Mucosa of gallbladder (tissue), 1 donor: Measurements from ENCODE around the gene PGLYRP4. TPM values are rescaled to one million over a fixed set of nuclear protein-coding genes. Genes with fewer than 3 reads are reported as not detected.
"Not testable (repeated sequence)": the region's sequence is repeated elsewhere in the genome, so short reads cannot be mapped to it uniquely, and the experiment has no call there.

Experiments used
- DNase-seq: peaks from one replicate; pipeline ENCODE4 v3.0.0-alpha.2; 2020; ENCODE audit warnings: low spot score
- total RNA-seq: library from RNA; stranded (reverse); gene quantifications from one replicate; pipeline ENCODE4 v1.2.1, GENCODE V29; 2021
- donor health status: DM: no; HTN: no; CAD: no.

PGLYRP4 gene
- total RNA-seq, 1 donor from 2014 or later, result not detected

DNA sequence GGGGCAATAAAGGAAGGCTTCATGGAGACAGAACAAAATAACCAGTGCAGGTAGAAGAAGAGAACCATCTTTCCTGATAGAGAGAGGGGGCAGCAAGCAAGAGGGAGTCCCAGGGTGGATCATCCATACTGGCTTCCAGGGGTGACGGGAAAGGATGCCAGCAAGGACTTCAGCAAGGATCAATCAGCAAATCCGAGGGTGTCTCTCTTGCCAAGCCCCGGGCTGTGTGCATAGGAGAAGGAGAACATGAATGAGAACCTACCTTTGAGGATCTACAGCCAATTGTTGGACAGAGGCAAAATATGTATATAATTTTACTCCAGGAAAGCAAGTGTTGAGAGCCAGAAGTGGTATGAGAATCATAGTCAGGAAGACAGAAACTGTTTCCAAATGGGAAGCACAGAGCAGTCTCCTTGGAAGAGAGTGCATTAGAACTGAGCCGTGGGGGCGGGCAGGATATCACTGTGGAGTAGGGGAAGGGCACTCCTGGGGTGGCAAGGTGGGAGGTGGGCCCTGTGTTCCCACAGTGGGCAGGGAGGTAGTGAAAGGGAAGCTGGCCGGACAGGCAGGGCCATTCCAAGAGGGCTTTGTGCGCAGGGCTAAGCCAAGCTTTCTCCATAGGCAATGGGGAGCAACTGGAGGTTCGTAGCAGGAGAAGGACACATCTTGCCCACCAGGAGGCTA lies 7.9 kb upstream of the PGLYRP4 start:
- no peak for DNase-seq

DNA sequence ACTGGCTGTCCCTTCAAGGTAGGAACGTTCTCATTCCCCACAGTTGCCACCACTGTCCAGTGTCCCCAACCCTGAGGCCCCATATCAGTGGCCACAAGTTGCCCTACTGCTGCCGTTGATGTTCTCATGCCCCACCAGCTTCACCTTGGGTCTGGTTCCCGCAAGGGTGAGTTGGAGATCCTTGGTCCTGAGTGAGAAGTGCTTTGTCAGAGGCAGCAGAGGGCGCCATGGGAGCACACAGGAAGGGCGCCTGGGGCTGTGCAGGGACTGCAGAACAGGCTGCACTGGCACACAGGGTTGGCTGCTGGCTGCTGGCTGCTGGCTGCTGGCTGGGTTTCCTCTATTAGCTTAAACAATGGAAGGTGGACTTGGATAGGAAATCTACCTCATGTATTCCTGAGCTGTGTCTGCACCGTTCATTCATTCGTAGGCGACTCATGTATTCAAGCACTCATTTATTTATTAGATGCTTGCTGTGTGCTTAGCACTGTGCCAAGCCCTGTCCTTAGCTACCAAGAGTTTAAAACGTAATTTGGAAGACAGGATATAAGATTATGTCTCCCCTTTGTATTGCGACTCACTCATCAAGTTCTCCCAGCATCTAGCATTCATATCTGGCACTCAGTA lies 6.9 kb upstream of the PGLYRP4 start:
- peak; percentile 24 for DNase-seq

DNA sequence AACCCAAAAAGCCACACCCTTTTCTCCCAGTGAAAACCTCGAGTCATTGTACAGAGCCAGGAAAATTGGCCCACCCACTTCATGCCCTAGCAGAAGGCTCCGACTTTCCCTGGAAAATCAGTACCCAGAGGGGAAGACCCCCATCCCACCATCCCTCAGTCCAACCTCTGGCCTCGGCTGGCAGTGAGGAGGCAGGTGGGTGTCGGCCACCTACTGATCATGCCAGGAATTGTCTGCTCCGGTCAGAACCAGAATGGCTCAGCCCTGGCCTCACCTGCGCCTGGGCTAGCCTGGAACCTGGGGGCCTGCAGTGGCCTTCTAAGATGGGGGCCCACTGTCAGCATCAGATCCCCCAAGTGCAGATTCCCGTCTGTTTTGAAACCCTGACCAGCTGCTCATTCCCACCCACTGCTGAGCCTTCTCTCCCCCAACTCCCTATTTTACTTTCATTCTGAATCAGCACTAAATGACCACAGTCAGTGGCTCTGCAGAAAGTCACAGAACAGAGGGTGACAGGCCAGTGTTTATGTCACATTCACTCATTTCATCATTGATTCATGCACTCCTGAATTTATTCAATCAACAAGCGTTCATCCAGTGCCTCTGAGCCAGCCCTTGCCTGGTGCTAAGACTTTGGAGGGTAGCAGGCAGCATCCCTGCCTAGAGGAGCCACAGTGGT lies 6.0 kb upstream of the PGLYRP4 start:
- no peak for DNase-seq

DNA sequence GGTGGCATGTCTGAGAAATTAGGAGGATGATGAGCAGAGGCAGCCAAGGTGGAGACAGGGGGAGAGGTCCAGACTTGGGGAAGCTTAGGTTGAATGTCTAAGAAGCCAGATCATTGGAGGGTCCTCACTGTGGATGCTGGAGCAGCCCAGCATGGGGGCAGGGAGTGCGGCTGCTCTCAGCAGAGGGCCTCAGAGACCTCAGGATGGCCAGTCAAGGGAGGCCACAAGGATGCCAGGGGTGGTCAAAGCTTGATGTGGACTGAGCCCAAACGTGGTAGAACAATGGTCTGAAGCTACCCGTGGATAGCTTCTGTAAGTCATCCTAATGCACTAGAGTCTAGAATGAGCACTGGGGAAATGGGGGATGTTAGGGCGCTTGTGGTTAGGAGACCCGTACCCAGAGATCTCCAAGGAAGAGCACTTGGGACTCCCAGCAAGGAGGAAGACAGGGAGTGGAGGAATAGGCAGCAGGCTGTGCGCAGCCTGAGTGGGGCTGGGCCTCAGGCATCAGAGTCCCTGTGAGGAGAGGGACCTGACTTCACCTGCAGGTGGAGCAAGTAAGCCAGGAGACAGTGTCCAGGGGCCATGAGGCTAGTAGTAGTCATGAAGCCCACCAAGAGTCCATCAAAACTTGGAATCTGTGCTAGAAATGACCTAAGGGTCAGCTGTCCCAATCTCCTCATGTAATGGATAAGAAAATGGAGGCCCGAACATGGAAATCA lies 4.7 kb upstream of the PGLYRP4 start:
- no peak for DNase-seq

DNA sequence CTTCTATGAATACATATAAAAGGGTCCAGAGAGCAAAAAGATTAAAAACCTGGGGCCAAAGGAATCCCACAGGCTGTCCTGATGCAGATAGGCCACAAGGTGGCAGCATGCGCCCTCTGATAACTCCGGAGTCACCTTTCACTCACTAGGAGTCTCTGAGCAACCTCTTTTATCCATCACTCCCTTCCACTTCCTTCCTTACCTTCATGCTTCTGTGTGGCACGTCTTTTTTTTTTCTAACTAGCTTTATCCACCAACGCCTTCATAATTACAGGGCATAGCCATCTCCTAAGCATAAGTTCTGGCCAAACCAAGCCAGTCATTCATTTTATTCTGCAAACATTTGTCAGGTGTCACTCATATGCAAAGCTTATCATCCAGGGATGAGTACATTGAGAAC lies 3.9 kb upstream of the PGLYRP4 start:
- peak; percentile 63 for DNase-seq

DNA sequence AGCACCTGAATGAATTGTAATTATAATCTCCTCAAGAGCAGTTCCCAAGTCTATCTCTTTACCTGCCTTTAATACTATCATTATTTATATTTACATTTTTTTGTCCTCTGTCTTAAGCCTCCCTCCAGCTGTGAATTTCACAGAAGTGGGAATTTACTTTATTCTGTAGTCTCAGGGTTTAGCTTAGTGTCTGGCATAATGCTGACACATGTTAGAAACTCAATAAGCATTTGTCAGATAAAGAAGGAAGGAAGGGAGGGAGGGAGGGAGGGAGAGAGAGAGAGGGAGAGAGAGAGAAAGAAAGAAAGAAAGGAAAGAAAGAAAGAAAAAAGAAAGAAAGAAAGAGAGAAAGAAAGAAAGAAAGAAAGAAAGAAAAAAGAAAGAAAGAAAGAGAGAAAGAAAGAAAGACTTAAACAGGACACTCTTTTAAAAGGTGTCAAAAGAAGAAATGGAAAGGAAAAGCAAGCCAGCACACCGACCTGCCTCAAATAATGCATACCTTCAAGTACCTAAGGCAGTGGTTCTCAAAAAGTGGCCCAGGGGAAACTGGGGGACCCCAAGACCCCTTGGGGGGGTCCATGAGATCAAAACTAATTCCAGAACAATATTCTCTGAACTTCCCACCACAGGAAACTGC lies 1.8 kb upstream of the PGLYRP4 start:
- DNase-seq, result no peak

DNA sequence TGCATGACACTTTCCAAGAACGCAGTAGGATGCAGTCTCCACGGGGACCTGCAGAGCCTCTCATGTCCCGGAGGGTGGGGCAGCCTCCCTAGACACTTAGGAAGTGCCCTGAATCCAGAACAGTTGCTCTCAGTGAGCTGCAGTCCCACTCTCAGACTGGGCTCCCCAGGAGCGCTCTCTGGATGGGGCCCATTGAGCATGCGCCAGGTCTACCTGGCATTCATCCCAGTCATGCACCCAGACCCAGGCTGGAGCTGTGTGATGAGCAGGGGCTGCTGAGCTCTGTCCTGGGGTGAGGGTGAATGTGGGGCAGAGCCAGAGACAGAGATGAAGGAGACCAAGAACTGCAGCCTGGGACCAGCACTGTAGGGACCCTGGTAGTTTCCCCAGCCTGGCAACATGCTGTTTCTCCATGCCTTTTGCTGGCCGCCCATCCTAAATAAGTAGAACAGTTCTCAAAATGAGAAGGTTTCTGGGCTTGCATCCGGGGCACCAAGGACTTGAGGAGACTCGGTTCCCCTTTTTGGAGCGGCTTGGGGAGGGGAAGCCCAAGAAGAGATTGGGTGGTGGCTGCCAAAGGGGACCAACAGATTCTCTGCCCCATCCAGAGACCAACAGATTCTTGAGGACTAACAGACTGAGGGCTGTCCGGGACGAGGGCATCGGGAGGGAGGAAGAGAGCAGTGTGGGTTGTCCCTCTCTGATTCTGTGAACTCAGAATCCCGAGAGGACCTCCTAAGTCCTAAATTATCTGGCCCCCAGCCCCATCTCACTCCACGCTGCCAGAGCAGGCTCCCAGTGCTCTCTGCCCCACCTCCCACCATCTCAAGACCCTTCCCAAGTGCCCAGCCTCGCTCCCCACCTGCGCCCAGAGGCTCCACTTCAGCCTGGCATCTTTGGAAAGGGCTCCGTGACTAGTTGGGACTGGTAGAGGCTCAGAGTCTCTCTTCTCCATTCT lies 1.0 kb upstream of the PGLYRP4 start:
- peak; percentile 5 for DNase-seq

DNA sequence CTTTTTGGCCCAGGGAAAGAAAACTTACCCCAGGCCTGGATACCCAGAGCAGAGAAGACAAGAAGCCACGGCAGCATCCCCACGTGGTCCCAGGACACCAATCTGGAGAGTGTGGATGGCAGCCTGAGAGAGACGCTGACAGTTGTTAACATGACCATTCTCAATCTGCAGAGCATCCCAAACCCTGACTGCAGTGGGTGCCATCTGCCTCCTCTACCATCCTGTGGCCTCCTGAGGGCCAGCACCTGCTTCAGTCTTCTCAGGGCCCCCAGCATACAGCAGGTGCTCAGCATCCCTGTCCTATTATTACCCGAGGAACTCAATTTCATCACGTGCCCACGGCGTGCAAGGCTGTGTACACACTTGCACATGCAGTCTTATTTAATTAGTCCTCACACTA lies 785 bp downstream of the PGLYRP4 start:
- DNase-seq, result peak; percentile 7

DNA sequence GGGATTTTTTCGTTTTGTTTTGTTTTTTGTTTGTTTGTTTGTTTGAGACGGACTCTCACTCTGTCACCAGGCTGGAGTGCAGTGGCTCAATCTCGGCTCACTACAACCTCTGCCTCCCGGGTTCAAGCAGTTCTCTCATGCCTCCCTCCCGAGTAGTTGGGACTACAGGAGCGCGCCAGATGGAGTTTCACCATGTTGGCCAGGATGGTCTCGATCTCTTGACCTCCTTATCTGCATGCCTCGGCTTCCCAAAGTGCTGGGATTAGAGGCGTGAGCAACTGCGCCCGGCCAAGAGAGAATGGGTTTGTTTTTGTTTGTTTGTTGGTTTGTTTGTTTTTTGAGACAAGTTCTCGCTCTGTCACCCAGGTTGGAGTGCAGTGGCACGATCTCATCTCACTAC lies 1.6 kb downstream of the PGLYRP4 start:
- DNase-seq, result not testable (repeated sequence)

DNA sequence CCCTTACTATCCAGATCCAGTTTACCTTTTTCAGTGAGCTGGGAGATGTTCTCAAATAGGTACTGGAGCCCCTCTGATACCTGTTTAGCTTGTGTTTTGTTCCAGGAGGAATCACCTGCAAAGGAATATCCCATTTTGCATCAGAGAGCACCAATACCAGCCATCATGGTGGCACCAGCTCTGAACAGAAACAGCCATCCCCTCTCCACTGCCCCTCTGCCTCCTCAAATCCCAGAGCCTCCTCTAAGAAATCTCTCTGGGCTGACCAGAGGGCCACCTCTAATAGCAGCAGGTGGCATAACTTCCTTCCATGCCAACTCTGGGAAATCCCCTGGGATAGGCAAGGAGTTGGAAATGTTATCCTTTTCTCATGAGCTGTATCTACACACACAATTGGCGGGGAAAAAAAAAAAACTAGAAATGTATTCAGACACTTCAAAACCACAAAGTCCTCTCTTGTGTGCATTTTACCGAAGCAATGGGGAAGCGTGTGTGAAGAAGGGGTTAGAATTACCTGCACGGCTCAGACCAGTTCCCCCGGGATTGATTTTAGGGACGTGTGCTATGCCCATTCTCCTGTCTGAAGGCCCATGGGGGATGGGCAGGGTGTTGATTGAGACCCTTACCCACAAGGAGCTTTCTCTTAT lies 2.4 kb downstream of the PGLYRP4 start:
- no peak for DNase-seq

DNA sequence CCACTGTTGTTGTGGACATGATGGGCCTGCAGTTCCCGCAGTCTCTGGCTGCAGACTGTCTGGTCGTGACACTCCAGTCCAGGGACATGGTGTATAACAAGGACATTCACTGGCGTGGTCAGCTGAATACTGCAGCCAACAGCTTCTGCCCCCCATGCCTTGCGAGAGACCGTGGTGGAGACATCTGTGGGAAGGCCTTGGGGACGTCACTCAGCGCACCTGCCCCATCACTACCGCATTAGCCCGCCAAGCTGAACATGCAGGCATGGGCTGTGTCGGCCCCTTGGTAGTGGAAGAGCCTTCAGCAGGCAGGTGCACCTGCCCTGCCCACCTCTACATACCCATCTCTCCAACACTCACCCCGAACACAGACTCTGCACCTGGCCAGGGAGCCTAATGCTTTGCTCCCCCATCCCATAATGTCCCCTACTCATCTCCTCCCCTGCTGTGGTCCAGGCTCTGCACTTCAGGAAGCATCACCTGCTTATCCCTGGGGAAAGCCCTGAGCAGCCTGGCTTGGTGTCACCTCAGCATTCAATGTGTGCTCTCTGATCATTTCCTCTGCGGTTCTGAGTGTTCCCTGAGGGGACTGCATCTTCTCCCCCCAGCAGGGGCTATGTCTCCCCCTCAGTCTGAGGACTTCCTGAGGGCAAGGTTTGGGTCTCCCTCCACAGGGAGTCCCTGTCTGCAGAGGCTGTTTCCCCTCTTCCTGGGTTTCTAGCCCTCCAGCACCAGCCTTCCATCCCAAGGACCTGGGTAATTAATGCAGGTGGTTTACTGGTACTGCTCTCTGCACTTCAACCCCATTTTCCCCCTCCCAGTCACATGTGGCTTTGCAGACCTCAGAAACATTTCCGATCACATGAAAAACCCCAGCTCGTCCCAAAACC lies 3.2 kb downstream of the PGLYRP4 start:
- DNase-seq, result peak; percentile 6

DNA sequence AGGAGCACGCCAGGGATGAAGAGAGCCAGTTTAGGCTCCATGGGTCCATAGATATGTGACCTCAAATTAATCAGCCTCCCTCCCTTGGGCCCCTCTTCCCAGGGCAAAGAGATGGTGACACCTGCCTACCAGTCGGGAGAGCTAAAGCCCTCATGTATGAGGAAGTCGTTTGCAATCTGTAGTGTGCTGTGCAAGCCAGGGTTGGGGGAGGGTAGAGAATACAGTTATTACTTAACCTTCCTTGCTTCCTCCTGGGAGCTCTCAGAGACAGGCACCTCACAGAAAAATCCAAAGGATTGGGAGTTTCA lies 4.0 kb downstream of the PGLYRP4 start:
- DNase-seq, result peak; percentile 8

DNA sequence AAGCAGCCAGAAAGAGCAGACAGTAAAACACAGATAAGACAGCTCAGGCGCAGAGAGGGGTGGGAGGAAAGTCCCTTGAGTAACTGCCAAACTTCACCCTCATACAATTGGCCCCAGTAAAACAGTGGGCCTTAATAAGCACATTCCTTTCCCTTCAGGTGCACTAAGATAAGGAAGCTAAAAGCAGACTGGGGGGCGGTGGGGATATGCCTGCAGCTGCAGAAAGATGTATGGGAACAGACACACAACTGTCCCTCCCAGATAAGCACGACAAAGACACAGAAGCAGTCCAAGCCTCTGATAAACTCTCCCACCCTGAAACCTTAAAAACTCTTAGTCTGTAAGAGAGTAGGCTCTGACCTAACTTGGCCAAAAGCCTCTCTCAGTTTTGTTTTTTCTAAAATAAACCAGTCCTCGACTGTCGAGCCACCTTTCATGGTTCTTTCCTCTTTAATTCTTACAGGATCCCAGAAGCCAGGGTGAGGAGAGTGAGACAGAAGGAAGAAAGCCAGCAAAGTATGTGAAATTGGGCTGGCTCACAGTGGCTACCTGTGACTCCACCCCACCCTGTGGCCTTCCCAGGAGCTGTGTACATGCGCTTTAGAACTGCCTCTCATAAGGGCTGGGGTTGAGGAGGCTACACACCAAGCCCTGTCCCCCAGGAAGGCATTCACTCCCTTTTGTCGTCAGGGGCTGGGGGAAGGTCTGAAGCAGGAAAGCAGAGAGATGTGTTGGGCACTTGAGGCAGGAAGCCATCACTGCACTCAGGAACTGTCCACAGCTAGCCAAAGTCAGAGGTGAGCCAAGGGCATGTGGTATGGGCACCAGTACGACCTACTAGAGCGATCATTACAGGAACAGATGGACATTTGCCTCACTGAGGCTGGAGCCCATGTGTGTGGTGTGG lies 4.6 kb downstream of the PGLYRP4 start:
- DNase-seq, result no peak

DNA sequence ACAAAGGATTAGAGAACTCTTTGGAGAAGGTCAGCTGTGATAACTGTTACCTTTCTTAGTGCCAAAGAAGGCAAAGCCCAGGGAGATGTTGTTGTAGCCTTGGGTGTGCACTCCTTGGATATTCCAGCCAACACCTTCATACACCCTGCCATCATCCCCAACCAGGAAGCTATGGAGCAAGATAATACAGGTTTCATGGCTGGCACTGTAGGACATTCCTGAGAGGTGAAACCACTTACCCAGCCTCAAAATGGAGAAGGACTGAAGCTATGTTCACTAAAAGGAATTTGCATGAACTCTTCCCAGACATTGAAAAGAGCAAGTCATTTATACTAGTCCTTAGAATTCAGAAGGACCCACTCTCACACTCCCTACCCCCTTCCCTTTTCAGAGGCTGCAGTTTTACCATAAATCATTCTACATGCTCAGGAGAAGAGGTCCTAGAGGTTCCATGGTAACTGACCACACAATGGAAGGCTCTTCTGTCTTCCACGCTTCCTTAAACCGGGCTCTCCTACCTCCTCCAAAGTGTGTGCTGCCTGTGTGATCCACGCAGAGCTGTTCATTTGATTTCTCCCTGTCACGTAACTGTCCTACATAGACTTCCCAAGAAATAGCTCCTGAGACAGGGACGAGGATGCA lies 5.5 kb downstream of the PGLYRP4 start:
- peak; percentile 2 for DNase-seq

DNA sequence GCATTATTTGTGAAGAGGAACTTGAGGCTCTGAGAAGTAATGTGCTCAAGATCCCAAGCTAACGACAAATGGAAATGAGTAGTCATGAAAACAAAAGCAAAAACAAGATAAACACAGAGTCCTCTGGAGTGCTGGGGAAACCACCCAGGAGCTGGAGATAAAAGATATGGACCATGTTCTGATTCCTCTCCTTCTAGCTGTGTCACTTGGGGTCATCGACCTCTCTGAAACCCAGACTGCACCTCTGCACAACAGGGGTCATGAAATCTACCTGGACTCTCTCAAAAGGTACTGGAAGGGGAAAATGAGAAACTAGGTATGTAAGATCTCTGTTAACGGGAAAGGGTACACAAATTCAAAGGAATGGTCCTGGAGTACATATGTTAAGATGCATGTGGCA lies 6.5 kb downstream of the PGLYRP4 start:
- no peak for DNase-seq

DNA sequence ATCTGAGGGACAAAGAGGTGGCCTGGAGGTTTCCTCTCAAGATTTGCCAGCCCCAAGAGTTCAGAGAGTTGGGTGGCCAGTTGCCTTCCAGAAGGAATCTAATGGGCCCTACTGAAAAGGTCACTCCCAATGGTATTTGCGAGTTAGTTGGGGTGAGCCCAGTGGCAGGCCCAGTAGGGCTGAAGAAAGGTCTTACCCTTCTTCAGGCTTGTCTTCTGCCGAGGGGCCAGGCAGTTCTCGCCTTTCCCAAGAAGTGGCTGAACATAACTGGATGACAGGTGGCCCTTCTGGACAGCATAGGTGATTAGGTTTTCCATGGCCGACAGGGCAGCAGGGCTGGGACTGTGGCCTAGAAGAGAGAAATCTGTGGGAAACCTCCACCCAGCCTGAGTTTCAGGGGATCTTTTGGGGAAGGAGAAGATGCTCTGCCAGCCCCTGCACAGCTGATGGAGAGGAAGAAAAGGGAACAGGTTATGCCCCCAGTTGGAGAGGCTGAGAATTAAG lies 7.2 kb downstream of the PGLYRP4 start:
- no peak for DNase-seq

DNA sequence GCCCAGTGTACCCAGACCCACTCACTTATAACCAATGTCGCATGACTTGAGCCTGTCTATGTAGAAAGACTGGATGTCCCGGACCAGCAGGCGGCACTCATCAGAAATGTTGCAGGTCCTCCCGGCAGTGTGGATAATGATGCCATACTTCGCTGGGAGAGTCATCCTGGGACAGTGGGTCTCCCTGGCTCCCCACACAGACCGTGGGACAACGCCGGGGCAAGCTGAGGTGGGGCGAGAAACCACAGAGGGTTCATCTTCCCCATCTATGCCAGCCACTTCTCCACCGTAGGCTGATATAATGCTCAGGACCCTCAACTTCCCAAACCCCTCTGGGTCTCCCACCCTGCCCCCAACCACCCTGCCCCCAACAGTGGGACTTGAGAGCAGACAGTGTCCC lies 8.3 kb downstream of the PGLYRP4 start:
- DNase-seq, result no peak

DNA sequence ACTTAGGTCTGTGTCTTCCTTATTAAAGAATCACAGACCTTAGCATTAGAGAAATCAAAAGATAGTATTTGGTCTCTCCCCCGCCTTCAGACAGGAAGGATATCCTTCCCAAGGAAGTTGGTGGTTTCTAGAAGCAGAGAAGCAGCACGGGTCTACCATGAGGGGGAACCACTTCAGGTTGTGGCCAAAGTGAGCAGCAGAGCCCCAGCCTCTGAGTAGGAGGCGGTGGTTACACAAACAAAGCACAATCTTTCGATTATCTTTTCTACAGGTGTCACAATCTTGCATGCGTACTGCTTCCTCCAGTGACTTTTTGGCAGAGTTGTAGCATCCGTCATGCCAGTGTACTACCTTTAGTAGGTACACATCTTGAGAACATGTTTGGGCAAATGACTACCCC lies 8.8 kb downstream of the PGLYRP4 start:
- no peak for DNase-seq
